Measurements from ENCODE around the gene UGP2.
A peak's percentile ranks its signal among the peaks of the same experiment; 100 is the strongest.
"Not testable (repeated sequence)": the region's sequence is repeated elsewhere in the genome, so short reads cannot be mapped to it uniquely, and the experiment has no call there.

Gene UGP2

DNA sequence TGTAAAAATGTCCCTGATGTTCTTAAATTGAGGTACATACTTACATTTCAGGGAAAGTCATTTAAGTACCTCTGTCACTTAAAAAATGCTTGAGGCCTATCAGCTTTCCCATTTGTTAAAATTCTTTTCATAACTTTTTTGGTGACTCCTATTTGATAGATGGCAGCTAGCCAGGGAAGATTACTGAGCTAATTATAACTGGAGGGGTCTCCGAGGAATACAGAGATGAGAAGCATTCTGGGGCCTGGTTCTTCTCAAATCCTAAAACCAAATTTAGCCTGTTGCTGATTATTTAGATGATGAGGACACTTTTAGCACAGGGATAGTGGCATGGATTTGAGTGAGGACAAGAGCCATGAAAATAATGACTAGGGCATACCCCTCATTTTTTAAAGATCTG lies 4.8 kb downstream of the UGP2 start:
- no peaks in the 10 kb centered on the region for H3K27me3 ChIP-seq (ENCODE audit: insufficient read depth, insufficient read length)
- H3K36me3 ChIP-seq (ENCODE audit: insufficient read depth, insufficient read length, low read length): peaks cover 4% of the 10 kb centered on the region
- peaks cover 22% of the 10 kb centered on the region for H3K9me3 ChIP-seq (ENCODE audit: insufficient read depth, low read length)
- no peak overlapping the region for H3K9ac ChIP-seq (ENCODE audit: insufficient read length, low read depth)
- no peaks in the 10 kb centered on the region for H3K4me1 ChIP-seq (ENCODE audit: insufficient read depth, insufficient read length)
- TF ChIP-seq SUZ12 (IDR thresholded peaks at IDR 0.05; ENCODE audit: extremely low read depth, insufficient read depth, insufficient read length) (no peak), YY1 (IDR thresholded peaks at IDR 0.05; ENCODE audit: insufficient read depth, insufficient read length) (no peak), ZNF274 (IDR thresholded peaks at IDR 0.05; ENCODE audit: low read depth, low read length) (no peak)
- no peak for DNase-seq (ENCODE audit: low read depth, low spot score)
- H3K4me3 ChIP-seq (ENCODE audit: insufficient read length, low read depth): no peak overlapping the region

DNA sequence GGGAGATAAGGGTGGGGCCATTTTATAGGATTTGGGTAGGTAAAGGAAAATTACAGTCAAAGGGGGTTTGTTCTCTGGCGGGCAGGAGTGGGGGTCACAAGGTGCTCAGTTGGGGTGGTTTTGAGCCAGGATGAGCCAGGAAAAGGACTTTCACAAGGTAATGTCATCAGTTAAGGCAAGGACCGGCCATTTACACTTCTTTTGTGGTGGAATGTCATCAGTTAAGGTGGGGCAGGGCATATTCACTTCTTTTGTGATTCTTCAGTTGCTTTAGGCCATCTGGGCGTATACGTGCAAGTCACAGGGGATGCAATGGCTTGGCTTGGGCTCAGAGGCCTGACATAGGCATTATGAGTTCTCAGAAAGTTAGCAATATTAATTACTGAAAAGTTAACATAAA lies 5.9 kb downstream of the UGP2 start:
- DNase-seq (ENCODE audit: low read depth, low spot score); H3K9ac ChIP-seq (ENCODE audit: insufficient read length, low read depth); H3K36me3 ChIP-seq (ENCODE audit: insufficient read depth, insufficient read length, low read length); H3K4me1 ChIP-seq (ENCODE audit: insufficient read depth, insufficient read length); H3K4me3 ChIP-seq (ENCODE audit: insufficient read length, low read depth); H3K27me3 ChIP-seq (ENCODE audit: insufficient read depth, insufficient read length): not testable (repeated sequence)
- peaks cover 22% of the 10 kb centered on the region for H3K9me3 ChIP-seq (ENCODE audit: insufficient read depth, low read length)

DNA sequence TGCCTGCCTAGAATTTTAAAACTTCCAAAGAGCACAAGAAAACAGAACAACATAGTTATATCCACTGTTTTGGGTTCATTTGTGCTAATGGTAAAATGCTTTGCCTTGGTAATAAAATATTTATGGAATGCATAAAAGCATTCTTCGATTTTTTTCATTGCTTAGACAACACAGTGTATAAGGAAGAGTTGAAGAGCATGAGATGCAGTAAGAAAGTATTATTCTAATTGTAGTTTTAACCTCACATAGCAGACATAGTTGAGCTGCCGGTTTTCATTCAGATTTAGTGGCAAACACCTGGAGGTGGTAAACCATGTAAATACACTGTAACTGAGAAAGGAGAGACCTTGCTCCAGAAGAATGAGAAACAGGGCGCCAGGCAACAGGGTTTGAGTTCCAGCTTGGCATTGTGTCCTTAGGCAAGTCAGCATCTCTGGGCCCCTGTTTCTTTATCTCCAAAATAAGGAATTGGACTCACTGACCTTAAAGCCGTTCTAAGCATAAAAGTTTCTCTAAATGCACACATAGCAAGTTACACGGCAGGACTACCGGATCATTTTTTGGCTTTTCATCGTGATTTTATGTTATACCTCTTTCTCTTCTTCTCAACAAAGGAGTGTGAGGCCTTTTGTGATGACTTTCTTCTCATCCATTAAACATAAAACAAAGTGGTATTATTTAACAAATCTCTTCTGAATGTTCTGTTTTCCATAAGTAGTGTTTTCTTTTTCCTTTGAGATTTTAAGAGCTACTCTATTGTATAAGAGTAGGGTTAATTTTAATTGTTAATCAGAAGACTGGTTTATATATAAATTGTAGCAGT lies 7.9 kb downstream of the UGP2 start:
- Histone ChIP-seq H3K4me3 (ENCODE audit: insufficient read length, low read depth) (no peak overlapping the region), H3K4me1 (ENCODE audit: insufficient read depth, insufficient read length) (no peaks in the 10 kb centered on the region), H3K9ac (ENCODE audit: insufficient read length, low read depth) (no peak overlapping the region), H3K36me3 (ENCODE audit: insufficient read depth, insufficient read length, low read length) (peaks cover 4% of the 10 kb centered on the region), H3K9me3 (ENCODE audit: insufficient read depth, low read length) (peaks cover 22% of the 10 kb centered on the region), H3K27me3 (ENCODE audit: insufficient read depth, insufficient read length) (no peaks in the 10 kb centered on the region)
- no peak for TF ChIP-seq ZNF274 (IDR thresholded peaks at IDR 0.05; ENCODE audit: low read depth, low read length)
- no peak for TF ChIP-seq YY1 (IDR thresholded peaks at IDR 0.05; ENCODE audit: insufficient read depth, insufficient read length)
- no peak for TF ChIP-seq SUZ12 (IDR thresholded peaks at IDR 0.05; ENCODE audit: extremely low read depth, insufficient read depth, insufficient read length)
- peak; percentile 70 for DNase-seq (ENCODE audit: low read depth, low spot score)

DNA sequence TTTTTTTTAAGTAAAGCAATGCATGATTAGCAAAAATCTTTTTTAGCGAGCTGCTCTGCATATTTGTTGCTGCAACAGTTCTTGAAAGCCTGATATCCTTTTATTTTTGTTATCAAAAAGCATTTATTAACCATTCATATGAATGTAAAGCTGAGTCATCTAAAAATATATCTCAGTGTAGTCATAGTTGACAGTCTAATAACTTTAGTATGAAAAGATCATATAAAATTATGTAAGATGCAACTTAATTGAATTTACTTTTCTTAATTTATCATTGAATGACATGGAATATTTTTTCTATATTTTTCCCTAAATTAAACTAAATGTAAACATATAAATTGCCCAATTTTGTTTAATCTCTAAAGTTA lies 8.5 kb downstream of the UGP2 start:
- no peak for TF ChIP-seq ZNF274 (IDR thresholded peaks at IDR 0.05; ENCODE audit: low read depth, low read length)
- TF ChIP-seq YY1 (IDR thresholded peaks at IDR 0.05; ENCODE audit: insufficient read depth, insufficient read length): no peak
- no peak for TF ChIP-seq SUZ12 (IDR thresholded peaks at IDR 0.05; ENCODE audit: extremely low read depth, insufficient read depth, insufficient read length)
- Histone ChIP-seq H3K27me3 (ENCODE audit: insufficient read depth, insufficient read length) (no peaks in the 10 kb centered on the region), H3K4me1 (ENCODE audit: insufficient read depth, insufficient read length) (no peaks in the 10 kb centered on the region), H3K4me3 (ENCODE audit: insufficient read length, low read depth) (no peak overlapping the region), H3K36me3 (ENCODE audit: insufficient read depth, insufficient read length, low read length) (no peaks in the 10 kb centered on the region), H3K9ac (ENCODE audit: insufficient read length, low read depth) (no peak overlapping the region), H3K9me3 (ENCODE audit: insufficient read depth, low read length) (peaks cover 22% of the 10 kb centered on the region)
- DNase-seq (ENCODE audit: low read depth, low spot score): no peak

DNA sequence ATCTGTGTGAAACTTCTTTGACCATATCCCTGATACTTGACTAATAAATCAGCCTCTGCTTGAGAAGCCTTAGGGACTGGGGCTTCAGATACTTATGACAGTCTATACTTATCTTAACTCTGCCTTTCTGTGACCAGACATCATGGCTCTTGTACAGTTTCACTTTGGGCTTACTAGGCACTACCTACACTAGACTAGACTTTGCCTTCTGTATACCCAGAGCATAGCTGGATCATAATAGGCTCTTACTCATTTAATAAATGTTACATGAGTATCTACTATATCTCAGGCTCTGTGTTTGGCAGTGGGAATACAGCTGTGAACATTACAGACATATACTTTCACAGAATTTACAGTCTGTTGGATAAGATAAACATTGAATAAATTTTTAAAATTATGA lies 9.0 kb downstream of the UGP2 start:
- H3K9ac ChIP-seq (ENCODE audit: insufficient read length, low read depth): no peak overlapping the region
- TF ChIP-seq SUZ12 (IDR thresholded peaks at IDR 0.05; ENCODE audit: extremely low read depth, insufficient read depth, insufficient read length): no peak
- TF ChIP-seq YY1 (IDR thresholded peaks at IDR 0.05; ENCODE audit: insufficient read depth, insufficient read length): no peak
- TF ChIP-seq ZNF274 (IDR thresholded peaks at IDR 0.05; ENCODE audit: low read depth, low read length): no peak
- H3K27me3 ChIP-seq (ENCODE audit: insufficient read depth, insufficient read length): no peaks in the 10 kb centered on the region
- peaks cover 2% of the 10 kb centered on the region for H3K36me3 ChIP-seq (ENCODE audit: insufficient read depth, insufficient read length, low read length)
- no peaks in the 10 kb centered on the region for H3K4me1 ChIP-seq (ENCODE audit: insufficient read depth, insufficient read length)
- H3K4me3 ChIP-seq (ENCODE audit: insufficient read length, low read depth): no peak overlapping the region
- H3K9me3 ChIP-seq (ENCODE audit: insufficient read depth, low read length): peaks cover 22% of the 10 kb centered on the region
- DNase-seq (ENCODE audit: low read depth, low spot score): no peak

DNA sequence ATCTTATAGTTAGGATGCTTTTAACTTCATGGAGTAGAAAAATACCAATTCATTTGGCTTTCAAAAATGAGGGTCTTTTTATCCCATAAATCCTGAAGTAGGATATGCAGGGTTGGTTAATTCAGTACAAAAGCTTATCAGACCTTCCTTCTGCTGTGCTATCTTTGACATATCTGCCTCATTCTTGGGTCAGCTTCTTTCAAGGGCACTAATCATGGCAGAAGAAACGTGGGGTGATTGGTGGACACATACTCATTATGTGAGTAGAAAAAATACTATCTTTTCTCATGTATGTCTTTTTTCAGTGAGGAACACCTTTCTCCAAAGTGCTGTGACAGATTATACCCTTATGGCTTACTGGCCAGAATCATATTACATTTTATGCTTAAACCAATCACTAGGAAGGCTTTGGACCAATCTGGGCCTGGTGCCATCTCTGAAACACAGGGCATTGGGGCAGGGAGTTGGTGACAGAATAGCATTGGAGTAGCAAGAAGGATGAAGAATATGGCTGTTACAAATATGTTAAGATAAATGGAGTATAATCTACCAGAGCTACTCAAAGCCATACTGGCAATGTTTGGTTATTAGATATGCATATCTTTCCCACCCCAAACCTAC lies 10.1 kb downstream of the UGP2 start:
- H3K4me1 ChIP-seq (ENCODE audit: insufficient read depth, insufficient read length): no peaks in the 10 kb centered on the region
- TF ChIP-seq ZNF274 (IDR thresholded peaks at IDR 0.05; ENCODE audit: low read depth, low read length) (no peak), SUZ12 (IDR thresholded peaks at IDR 0.05; ENCODE audit: extremely low read depth, insufficient read depth, insufficient read length) (no peak), YY1 (IDR thresholded peaks at IDR 0.05; ENCODE audit: insufficient read depth, insufficient read length) (no peak)

DNA sequence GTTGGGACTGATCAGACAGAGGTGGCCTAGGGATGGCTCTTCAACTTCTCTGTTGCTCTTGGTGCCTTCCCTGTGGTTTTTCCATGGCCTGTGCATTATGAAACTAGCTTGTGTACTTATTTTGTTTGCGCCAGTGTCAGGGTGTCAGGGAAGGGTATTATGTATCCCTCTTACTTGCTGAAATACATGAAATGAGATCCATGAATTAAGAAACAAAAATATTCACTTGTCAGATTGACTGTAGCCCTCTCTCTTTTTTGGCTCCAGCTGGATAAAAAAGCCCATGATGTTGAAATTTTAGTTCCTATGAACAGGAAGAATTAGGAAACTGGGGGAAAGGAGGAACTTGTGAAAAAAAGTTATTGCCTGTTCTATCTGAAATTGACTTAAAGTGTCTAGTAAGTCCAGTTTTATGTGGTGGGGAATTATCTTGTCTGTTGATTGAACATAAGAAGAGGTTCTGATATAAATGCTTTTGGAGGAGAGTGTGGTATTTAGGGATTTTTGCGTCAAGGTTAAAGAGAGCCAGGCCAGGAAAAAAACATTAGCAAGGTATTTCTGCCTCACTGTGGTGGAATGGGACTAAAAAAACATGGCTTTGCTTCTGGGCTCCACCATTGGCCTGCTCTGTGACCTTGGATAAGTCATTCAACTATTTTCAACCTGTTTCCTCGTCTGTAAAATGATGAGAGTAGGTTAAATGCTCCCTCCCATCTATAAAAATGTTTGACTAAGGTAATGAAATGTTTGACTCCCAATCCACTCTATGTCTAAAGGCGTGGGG lies 12.0 kb downstream of the UGP2 start:
- Histone ChIP-seq H3K4me1 (ENCODE audit: insufficient read depth, insufficient read length) (no peaks in the 10 kb centered on the region), H3K9me3 (ENCODE audit: insufficient read depth, low read length) (no peaks in the 10 kb centered on the region), H3K9ac (ENCODE audit: insufficient read length, low read depth) (no peak overlapping the region), H3K4me3 (ENCODE audit: insufficient read length, low read depth) (no peak overlapping the region), H3K27me3 (ENCODE audit: insufficient read depth, insufficient read length) (no peaks in the 10 kb centered on the region), H3K36me3 (ENCODE audit: insufficient read depth, insufficient read length, low read length) (peaks cover 22% of the 10 kb centered on the region)
- TF ChIP-seq SUZ12 (IDR thresholded peaks at IDR 0.05; ENCODE audit: extremely low read depth, insufficient read depth, insufficient read length) (no peak), YY1 (IDR thresholded peaks at IDR 0.05; ENCODE audit: insufficient read depth, insufficient read length) (no peak), ZNF274 (IDR thresholded peaks at IDR 0.05; ENCODE audit: low read depth, low read length) (no peak)
- no peak for DNase-seq (ENCODE audit: low read depth, low spot score)

More for the DNA sequence above, 10.1 kb downstream of the UGP2 start:
- no peak overlapping the region for H3K4me3 ChIP-seq (ENCODE audit: insufficient read length, low read depth)
- H3K27me3 ChIP-seq (ENCODE audit: insufficient read depth, insufficient read length): no peaks in the 10 kb centered on the region
- peaks cover 12% of the 10 kb centered on the region for H3K9me3 ChIP-seq (ENCODE audit: insufficient read depth, low read length)
- no peak for DNase-seq (ENCODE audit: low read depth, low spot score)
- no peak overlapping the region for H3K9ac ChIP-seq (ENCODE audit: insufficient read length, low read depth)
- peaks cover 8% of the 10 kb centered on the region for H3K36me3 ChIP-seq (ENCODE audit: insufficient read depth, insufficient read length, low read length)

All from NT2/D1 (cell line).